DMS153 treated with DMSO at 0.1 percent for 48 hours (cell line): Measurements from ENCODE around the gene TRAPPC3L.
"Not testable (repeated sequence)": the region's sequence is repeated elsewhere in the genome, so short reads cannot be mapped to it uniquely, and the experiment has no call there.

Source experiments
- DNase-seq: peaks from one replicate; lab custom pipeline; 2025; ENCODE audit not compliant: unreplicated experiment; lab: John Stamatoyannopoulos, UW

TRAPPC3L gene

DNA sequence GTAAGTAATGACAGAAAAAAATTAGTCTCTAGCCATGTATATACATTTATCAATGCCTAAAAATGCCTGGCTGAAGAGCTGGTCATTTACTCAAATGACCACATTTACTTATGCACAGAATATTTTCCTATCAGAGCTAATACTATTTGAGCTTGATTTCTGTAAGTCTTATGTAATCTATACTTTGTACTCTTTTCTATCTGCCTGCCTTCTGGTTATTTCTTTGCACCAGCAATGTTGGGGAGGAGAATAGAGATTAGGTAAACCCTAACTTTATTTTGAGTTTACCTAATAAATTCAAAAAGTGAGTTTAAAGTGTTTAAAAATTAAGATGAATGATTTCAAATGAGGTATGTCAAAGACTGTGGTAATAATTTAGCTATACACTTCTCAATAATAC lies 30.3 kb downstream of the TRAPPC3L start:
- DNase-seq: no peak

DNA sequence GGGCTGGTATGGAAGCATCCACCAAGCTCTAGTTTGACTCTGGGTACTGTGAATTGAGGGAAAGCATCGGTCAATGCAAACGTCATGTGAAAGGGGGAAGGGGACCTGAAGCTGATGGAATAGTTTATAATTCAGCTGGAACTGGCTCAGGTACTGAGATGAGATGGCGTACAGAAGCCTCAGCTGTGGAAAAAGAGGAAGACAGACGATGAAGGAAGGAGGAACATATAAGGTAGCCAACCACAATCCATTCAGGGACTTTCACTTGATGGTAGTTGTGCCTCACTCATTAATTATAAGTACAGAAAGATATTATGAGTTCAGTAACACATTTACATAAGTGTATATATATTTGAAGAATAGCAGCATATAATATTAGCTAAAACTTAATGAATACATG lies 31.4 kb downstream of the TRAPPC3L start:
- no peak for DNase-seq

DNA sequence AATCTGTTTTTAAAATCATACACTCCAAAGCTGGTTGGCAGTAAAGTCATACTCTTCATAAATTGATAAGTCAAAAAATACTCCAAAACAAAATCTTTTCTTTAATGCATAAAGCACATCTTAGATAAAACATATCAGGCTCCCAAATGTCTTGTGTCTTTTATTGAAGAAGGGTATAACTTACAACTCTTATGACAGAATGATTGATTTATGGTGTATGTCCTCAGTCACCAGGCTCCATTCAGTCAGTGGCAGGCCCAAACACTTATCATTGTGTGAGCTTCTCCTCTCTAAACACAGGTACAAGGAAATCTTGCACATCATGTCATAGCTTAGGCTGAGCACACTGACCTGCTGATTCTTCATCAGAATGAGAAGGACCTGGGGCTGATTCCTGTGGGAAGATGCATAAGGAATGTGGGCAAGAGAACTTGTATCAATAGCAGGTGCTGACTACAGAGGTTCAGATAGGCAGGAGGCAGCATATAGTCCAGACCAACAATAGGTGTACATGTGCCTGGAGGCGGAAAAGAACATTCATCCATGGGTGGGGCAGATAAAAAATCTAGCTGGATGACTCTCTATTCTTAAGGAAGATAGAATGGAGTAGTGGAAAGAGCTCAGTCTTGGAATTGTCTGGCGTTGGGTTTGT lies 32.1 kb downstream of the TRAPPC3L start:
- no peak for DNase-seq

DNA sequence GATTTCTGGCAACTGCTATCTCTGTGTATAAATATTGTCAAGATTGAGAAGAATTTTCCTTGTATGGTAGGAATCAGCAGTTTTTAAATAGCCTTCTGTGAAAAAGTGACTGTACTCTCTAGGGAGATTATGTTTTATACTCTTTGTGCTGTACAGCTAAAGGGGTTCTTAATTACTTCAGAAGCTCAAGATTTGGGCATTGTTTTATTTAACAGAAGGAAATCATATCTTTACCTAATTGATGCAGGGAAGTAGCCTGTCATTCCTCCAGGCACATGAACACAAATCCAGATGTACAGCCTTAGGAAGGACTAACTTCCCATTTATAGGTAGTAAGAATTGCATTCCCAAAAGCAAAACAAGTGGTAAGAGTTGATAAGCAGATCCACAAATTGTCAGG lies 32.8 kb downstream of the TRAPPC3L start:
- no peak for DNase-seq

DNA sequence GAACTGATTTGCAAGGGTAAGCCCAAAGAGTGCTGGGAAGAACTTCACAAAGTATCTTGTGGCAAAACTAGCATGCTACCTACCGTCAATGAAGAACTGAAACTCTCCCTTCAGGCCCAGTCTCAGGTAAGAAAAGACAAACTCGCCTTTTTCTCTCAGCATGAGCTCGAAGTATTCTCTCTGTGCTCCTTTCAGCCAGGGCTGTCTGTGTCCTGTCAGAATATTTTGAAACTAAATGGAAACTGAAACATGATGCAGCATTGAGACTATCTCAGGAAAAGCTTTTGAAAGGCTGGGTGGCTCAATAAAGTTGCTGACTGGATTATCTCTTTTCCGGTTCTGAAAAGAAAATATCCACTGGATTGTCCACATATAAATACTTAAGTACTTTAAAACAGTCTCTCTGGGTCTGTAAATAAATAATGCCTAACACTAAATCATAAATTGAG lies 33.3 kb downstream of the TRAPPC3L start:
- no peak for DNase-seq

DNA sequence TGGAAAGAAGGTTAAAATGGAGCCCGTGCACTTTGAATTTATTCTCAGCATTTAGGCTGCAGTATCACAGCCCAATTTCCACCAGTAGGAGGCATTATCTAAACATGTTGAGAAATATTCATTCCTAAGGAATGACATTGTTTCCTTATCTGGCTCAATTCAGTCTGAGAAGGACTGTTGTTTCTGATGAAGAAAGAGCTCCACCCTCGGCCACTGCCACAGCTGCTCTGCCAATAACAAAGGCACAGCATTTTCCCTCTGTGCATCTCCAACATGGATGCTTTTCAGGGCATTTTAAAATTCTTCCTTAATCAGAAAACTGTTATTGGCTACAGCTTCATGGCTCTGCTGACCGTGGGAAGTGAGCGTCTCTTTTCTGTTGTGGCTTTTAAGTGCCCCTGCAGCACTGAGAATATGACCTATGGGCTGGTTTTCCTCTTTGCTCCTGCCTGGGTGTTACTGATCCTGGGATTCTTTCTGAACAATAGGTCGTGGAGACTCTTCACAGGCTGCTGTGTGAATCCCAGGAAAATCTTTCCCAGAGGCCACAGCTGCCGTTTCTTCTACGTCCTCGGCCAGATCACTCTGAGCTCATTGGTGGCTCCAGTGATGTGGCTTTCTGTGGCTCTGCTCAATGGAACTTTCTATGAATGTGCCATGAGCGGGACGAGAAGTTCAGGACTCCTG lies 33.9 kb downstream of the TRAPPC3L start, which contains the start of gene CALHM5:
CALHM5 (plus strand) TSS at position 216 of the 687 bp plus-strand sequence; CDS start at position 274, 58 bp downstream.
- DNase-seq: no peak

DNA sequence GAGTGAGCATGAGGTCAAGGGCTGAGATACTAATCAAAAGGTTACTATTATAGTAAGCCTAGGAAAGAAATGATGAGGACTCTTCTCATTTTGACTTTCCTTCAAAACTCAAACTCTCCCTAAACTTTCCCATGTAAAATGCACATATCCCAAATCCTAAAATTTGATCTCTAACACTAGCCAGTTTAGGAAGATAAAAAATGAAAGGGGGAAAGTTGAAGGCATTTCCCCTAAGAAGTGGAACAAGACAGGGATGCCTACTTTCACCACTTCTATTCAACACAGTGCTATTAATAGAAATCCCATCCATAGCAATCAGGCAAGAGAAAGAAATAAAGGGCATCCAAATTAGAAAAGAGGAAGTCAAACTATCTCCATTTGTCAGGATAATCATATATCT lies 37.0 kb downstream of the TRAPPC3L start:
- DNase-seq: no peak

DNA sequence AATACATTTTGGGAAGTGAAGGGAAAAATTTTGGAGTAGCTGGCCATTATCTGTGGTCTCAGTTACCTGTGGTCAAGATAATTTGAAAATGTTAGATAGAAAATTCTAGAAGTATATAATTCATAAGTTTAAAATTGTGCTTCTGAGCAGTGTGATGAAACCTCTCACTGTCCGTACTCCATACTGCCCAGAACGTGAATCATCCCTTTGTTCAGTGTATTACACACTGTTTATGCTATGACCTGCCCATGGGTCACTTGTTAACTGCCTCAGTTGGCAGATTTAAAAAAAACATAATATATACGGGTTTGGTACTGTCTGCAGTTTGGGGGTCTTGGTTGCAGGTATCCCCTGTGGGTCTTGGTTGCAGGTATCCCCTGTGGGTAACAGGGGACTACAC lies 38.2 kb downstream of the TRAPPC3L start:
- no peak for DNase-seq

DNA sequence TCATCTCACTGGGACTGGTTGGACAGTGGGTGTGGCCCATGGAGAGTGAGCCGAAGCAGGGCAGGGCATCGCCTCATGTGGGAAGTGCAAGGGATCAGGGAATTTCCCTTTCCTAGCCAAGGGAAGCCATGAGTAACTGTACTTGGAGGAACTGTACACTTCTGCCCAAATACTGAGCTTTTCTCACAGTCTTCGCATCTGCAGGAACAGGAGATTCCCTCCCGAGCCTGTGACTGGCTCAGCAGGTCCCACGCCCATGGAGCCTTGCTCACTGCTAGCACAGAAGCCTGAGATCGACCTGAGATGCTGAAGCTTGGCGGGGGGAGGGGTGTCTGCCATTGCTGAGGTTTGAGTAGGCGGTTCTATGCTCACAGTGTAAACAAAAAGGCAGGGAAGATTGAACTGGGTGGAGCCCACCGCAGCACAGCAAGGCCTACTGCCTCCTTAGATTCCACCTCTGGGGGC lies 44.5 kb downstream of the TRAPPC3L start:
- DNase-seq: no peak

DNA sequence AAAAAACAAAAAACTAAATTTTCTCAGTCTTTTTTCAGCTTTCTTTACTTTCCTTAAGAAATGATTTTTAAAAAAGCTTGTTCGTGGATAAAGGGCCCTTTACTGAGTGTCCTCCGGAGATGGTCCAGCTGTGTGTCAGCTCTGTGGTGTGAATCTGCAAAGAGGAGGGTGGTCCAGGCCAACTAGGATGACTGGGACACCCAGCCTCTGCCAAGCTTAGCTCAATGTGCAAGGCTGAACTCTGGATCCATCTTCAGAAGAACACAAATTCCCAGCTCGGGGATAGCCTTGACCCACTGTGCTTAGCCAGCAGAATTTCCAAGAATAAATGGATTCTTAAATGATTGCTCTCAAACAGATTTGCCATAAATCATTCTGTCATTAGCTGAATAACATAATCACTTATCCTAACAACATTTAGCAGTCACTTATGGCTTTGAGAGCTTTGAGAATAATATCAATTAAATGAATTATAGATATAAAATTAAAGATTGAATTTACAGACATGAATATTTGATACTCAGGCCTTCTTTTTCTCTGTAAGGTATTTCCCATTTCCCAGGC lies 48.3 kb downstream of the TRAPPC3L start:
- no peak for DNase-seq

DNA sequence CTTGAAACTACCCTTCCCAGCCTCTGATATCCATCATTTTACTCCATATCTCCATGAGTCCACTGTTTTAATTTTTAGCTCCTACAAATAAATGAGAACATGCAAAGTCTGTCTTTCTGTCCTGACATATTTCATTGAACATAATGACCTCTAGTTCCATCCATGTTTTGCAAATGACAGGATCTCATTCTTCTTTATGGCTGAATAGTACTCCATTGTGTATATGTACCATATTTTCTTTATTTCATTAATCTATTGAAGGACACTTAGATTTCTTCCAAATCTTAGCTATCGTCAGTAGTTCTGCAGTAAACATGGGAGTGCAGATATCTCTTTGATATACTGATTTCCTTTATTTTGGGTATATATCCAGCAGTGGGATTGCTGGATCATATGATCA lies 50.3 kb downstream of the TRAPPC3L start:
- not testable (repeated sequence) for DNase-seq

DNA sequence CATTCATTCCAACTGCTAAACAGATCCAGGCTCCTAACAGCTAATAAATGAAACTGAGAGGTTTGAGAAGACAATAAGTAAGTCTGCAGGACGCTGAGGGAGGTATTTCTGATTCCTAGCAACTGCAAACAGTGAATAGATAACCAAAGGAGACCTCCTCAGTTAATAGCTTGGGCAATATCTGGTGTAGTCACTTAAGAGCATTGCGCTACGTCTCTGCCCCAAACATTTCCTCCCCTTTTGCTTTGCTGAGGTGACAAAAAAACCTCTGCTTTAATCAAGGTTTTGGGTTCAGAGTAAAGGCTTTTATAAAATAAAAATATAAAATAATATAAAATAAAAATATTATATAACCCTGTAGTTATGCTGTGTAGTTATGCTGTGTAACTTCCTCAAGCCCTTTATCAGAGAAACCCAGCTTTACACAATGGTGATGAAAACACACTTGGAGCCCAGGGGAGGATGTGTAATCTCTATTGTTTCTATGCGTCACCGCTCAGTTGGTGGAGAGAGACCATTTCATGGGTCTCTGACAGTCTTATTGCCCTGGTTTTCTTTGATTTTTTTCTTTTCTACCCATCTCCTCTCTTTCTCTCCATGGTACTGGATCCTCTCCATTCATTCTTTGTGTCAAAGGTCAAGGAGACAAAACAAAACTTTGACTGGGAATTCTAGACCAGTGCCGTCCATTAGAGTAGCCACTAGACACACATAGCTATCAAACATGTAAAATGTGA lies 53.0 kb downstream of the TRAPPC3L start:
- DNase-seq: no peak

DNA sequence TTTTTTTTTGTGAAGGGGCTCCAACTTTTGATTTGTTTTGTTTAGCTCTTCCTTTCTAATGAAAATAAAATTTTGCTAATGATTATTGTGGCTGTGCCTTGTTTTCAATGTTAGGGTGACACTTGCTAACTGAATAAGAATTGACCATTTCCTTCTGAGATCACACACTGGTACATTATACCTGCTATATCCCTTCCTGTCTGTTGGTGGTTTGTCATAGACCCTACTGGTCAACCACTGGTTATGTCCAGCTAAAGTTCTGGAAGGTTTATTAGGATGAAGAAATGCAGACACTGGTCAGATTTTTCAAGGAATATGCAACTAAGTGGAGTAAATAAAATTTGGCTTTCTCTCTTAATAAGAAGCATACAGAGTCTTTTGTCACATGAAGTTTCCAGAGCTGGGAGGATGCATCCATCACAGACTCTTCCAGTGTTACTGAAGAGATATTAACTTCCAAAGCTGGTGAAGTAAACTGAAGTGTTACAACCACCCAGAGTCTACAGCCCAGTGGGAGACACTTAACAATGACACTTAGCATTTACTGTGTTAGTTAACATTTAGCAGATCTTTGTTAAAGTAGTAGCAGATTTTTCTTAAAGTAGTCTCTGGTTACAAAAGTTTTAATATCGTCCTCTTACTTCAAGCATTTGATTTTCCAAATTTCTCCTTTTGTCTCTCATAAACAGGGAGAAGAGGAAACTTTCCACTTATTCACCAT lies 53.7 kb downstream of the TRAPPC3L start:
- DNase-seq: no peak

DNA sequence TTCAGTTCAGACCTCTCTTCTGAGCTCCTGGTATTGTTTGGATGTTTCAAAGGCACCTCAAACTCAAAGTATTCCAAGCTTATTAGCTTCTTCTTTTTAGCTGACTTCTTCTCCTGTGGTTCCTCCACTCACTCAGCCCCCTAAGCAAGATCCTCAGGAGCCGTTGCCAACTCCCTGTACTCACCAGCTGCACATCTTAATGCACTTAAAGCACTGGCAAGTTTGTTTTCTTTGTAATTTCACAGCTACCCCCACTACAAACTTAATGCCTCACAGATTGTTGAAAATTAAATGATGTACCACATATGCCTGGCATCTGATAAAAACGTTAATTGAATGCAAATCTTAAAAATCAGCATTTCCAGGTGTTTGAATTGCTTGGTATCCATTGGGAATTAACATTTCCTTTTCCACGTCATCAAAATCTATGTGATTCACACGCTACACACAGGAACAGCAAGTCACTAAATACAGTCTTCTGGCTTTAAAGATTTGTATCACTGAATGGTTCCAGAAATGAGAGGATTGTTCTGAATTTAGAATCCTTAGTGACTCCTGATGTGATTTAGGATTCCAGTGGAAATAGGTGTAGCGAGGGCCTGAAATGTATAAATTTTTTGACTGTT lies 59.8 kb downstream of the TRAPPC3L start:
- DNase-seq: no peak

DNA sequence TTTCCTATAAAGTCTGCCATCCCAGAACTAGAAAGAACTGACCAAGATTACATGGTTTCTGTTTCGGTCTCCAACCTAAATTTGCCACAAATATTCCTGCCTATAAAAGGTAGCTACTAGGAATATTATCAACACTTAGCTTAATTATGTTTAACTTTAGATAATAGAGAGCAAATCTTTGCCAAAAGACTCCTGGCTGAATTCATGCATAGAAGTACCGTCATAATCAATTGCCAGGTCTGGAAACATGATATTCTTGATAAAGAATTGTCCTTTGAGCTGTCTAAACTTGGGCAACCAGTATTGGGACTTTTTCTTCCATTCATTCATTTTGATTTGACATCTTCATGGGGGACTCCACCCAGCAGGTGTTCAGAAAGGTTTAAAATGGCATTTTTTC lies 61.9 kb downstream of the TRAPPC3L start:
- DNase-seq: no peak

DNA sequence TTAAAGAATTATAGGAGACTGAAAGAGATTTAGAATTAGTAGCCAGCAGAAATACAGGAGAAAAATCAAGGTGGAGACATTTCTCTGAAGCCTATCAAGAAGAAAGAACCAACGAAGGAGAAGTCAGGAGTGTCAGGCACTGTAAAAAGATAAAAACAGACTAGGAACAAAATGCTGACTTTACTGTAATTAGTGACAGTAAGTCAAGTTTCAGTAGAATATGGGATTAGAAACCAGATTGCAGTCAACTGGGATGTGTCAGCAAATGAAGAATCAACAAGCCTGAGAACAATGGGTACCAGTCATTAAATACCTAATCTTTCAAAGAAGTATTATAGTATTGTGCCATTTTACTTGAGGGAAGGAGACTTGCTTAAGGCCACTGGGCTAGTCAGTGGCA lies 62.7 kb downstream of the TRAPPC3L start:
- DNase-seq: no peak

DNA sequence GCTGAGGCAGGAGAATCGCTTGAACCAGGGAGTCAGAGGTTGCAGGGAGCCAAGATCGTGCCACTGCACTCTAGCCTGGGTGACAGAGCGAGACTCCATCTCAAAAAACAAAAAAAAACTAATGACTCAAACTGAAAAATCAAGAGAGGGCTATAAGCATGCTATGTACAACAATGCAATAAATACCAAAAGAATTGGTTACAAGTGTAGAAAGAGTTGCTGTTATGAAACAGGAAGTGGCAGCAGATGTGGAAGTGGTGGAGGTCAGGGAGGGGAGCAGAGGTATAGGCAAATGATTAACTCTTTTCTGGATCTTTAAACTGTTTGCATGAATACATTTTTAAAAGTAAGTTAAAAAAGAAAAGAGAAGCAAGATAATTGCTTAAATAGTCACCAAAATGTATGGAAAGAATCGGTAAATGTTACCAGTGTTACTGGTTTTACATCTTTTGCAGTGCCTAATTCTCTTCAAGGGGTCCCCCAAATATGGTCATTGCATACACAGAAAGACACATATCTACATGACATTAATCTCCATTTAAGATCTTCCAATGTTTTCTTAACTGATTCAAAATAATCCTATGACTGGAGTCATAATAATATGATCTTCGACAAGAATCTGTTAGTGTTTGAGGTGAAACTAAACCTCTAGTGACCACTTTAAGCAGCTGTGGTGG lies 69.3 kb downstream of the TRAPPC3L start:
- DNase-seq: no peak

DNA sequence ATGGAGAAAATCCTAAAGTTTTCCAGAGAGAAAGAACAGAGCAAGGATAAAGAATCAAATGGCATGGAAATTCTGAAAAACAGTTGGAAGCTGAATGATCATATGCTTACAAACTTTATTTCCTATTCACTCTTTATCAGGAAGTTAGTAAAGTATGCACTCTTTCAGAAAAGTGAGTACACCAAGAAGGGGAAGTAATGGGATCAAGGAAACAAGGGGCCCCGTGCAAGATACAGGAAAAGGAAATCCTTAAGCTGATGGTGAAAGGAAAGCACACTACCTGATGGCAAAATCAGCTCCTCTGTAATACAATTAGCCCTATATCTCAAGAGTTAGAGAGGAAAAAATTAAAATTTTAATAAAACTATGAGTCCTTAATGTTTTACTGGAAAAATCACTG lies 70.3 kb downstream of the TRAPPC3L start:
- no peak for DNase-seq

DNA sequence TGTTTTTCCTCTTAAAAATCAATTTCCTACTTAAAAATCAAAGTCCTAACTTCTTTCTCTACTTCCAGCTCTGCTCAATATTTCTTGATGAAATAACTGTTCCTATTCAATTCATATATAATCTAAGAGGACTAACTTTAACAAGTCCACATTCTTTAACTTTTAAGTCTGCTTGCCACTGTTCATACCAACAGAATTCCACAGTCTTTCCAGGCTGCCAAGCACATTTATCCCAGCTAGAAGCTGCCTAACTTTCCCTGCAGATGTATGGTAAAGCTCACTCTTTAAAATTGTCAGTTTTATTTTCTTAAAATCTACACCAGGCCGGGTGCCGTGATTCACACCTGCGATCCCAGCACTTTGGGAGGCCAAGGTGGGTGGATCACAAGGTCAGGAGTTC lies 72.8 kb downstream of the TRAPPC3L start:
- DNase-seq: no peak

DNA sequence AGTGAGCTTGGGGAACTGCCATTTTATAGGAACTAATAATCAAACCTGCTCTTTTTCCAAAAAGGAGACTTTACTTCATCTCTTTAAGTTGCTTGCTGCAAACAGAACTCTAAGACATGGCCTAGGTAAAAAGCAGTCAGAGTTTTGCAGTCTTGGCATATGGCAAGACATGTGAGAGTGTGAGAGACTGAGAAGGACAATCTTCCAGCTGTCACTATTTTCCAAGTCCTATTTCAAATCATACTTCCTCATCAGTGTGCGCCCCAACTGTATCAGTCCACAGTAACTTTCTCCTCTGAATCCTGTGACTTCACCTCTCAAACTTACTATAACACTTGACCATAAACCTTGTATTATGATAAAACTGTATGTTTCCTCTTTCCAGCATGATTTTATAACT lies 74.0 kb downstream of the TRAPPC3L start:
- DNase-seq: no peak
